K562 treated with DMSO at 1 percent for 12 hours (cell line): ENCODE data around the gene BICD2. TPM values are rescaled to one million over a fixed set of nuclear protein-coding genes. Genes with fewer than 3 reads are reported as not detected.

ENCODE experiments used
- total RNA-seq: library from RNA; unstranded; fragments of 300-600 nt; gene quantifications from 2 replicates; pipeline ENCODE4 v1.2.3, GENCODE V29; 2022; ENCODE audit not compliant: insufficient read depth

Gene BICD2
- 7.0 and 20.5 TPM in 2 replicates for total RNA-seq

GRCh38 chr9:92764381-92764987, at the start of gene BICD2:
Gene BICD2 (minus strand): TSS chr9:92764833. CDS start chr9:92764744, 89 bp downstream.

GRCh38 chr9:92669890-92670708, 94.5 kb downstream of the BICD2 start, which contains the start of gene IPPK:
Gene IPPK (minus strand): TSS chr9:92670131. CDS start chr9:92669988, 143 bp downstream.

Other genes with a start within 250 kb of the BICD2 start
- not detected in 2 replicates for gene ECM2, start 228.8 kb downstream of the BICD2 start, total RNA-seq
- gene IPPK, start 94.7 kb downstream of the BICD2 start, total RNA-seq, result 3.4 and 9.7 TPM in 2 replicates
- gene ZNF484, start 113.2 kb upstream of the BICD2 start, total RNA-seq, result 1.4 TPM in 1 of 2 replicates, not detected in the other
- 0.34 and 0.52 TPM in 2 replicates for gene FGD3, start 182.7 kb upstream of the BICD2 start, total RNA-seq